ENCODE data around the gene MED9.

DNA sequence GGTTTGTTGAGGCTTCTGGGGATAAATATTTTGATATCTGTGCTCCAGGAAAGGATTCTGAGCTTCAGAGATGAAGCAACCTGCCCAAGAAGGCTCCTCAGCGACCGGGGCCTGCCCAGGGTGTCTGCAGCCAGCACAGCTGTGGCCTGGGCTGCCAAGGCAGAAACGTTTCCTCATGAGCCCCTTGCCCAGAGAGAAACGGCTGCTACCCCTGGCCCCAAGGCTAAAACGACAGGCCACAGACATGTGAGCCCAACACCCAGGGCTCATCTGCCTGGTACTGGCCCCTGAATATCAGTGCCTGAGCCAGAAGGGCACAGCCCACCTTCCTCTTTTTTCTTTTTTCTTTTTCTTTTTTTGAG, 64.8 kb downstream of the MED9 start:
- TF ChIP-seq POLR2A (IDR thresholded peaks at IDR 0.05; ENCODE audit: low read length), result no peak
- no peak for TF ChIP-seq GATA1 (IDR thresholded peaks at IDR 0.05; ENCODE audit: low read depth, low read length)

Data from erythroblast (primary cell).